Keratinocyte (primary cell): ENCODE measurements around the gene CD274.

Experiments used
- EZH2 ChIP-seq: IDR thresholded peaks from one replicate; pipeline ENCODE4 v1.6.1; 2012; ENCODE audit warnings: inconsistent platforms, mild to moderate bottlenecking, low read length, moderate library complexity
- TF ChIP-seq, protein P1 (sequence below), 3 experiments: IDR thresholded peaks in 1 of 3; conservative IDR thresholded peaks in 1 of 3; optimal IDR thresholded peaks in 1 of 3; 2 replicates in 2 of 3; 3 replicates in 1 of 3; pipeline versions ENCODE3 to v1.5.1; 2011; ENCODE audit warnings: low read length in 3 of 3, mild to moderate bottlenecking in 3 of 3, moderate library complexity in 2 of 3, control low read depth in 1 of 3, inconsistent platforms in 1 of 3; ENCODE audit not compliant: insufficient read depth in 2 of 3; ENCODE audit errors: extremely low read depth in 1 of 3

- TF ChIP-seq, protein P1, sequence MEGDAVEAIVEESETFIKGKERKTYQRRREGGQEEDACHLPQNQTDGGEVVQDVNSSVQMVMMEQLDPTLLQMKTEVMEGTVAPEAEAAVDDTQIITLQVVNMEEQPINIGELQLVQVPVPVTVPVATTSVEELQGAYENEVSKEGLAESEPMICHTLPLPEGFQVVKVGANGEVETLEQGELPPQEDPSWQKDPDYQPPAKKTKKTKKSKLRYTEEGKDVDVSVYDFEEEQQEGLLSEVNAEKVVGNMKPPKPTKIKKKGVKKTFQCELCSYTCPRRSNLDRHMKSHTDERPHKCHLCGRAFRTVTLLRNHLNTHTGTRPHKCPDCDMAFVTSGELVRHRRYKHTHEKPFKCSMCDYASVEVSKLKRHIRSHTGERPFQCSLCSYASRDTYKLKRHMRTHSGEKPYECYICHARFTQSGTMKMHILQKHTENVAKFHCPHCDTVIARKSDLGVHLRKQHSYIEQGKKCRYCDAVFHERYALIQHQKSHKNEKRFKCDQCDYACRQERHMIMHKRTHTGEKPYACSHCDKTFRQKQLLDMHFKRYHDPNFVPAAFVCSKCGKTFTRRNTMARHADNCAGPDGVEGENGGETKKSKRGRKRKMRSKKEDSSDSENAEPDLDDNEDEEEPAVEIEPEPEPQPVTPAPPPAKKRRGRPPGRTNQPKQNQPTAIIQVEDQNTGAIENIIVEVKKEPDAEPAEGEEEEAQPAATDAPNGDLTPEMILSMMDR (optimal IDR thresholded peaks at IDR 0.05 in 1 of 3, IDR thresholded peaks at IDR 0.05 in 1 of 3, conservative IDR thresholded peaks at IDR 0.05 in 1 of 3; ENCODE audit: extremely low read depth in 1 of 3, insufficient read depth in 2 of 3, low read length in 3 of 3): no peak
- TF ChIP-seq EZH2: no peak
These were observed 602 bp upstream of the CD274 start for GRCh38 chr9:5449521-5450358.
